Measurements from ENCODE around the gene NRIP1. TPM values are rescaled to one million over a fixed set of nuclear protein-coding genes. Genes with fewer than 3 reads are reported as not detected.

Gene NRIP1
- total RNA-seq, 1 experiment from 2014 or later = 10.4 TPM

DNA sequence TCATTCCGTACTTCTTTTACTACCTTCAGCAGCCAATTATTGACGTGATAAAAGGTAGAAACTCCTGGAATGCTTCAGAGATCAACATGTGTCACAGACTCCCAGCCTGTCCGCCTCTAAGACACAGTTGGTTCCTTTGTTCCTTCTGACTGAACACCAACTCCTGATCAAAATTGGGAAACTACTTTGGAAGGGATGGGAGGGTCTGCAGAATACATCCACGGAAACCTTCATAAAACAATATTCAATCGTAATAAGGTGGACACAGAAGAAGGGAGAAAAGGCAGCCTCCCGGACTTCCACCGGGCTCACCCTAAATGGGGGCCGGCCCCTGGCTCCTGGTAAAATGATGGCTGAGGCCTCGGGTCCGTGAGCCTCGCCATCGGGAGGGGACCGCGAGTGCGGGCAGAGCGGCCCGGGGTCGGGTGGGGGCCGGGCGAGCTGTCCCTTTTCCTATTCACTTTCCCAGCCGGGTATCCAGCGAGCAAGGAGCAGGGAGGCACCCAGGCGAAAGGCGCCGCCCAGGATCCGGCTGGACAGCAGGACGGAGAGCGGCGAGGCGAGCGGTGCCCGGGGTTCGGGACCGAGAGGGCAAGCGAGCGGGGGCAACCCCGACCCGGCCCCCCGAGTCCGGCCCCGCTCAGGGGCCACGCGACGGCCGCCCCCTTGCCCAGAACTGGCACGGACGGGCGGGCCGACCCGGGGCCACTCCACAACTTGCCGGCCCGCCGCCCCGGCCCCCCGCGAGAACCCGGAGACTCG is 805 bp downstream of the NRIP1 start:
- H4K8ac ChIP-seq (replicated peaks; ENCODE audit: insufficient read length, low read depth, low read length) = no peak overlapping the region
- H4K91ac ChIP-seq (ENCODE audit: insufficient read length, low read depth, low read length) = no peak overlapping the region
- H2BK15ac ChIP-seq (ENCODE audit: low read depth, low read length) = no peak overlapping the region
- peak overlapping the region; percentile 68; the same call in 1 of the 2 replicates for H3K14ac ChIP-seq (ENCODE audit: insufficient read depth, low read length)
- H2AK5ac ChIP-seq (ENCODE audit: insufficient read length, low read length) = no peak overlapping the region
- no peak overlapping the region for H4K5ac ChIP-seq (ENCODE audit: insufficient read length, low read depth, low read length)
- Mint-ChIP-seq H3K27me3 (ENCODE audit: low read depth) (peaks cover 30% of the 10 kb centered on the region), H3K36me3 (ENCODE audit: insufficient read depth in 1 of 3, low read depth in 3 of 3) (no peaks in the 10 kb centered on the region; a peak in 1 of 7 replicates), H3K9me3 (no peaks in the 10 kb centered on the region), H3K4me3 (peak overlapping the region; percentile 87 to 94), H3K27ac (peak overlapping the region in 2 of 3 experiments; percentile 67 to 93; a peak in 3 of 7 replicates), H3K4me1 (peaks cover 47 to 48% of the 10 kb centered on the region in 2 experiments)
- no peaks in the 10 kb centered on the region for H4K20me1 ChIP-seq (ENCODE audit: control insufficient read depth, insufficient read depth, insufficient read length)
- H3K27me3 ChIP-seq (ENCODE audit: insufficient read depth, low read length) = peaks cover 3% of the 10 kb centered on the region; the same call in 1 of the 2 replicates
- no peak overlapping the region for H2AFZ ChIP-seq (ENCODE audit: low read length)
- no peak overlapping the region for H3K56ac ChIP-seq (ENCODE audit: insufficient read length, low read depth, low read length)
- TF ChIP-seq, protein P1, sequence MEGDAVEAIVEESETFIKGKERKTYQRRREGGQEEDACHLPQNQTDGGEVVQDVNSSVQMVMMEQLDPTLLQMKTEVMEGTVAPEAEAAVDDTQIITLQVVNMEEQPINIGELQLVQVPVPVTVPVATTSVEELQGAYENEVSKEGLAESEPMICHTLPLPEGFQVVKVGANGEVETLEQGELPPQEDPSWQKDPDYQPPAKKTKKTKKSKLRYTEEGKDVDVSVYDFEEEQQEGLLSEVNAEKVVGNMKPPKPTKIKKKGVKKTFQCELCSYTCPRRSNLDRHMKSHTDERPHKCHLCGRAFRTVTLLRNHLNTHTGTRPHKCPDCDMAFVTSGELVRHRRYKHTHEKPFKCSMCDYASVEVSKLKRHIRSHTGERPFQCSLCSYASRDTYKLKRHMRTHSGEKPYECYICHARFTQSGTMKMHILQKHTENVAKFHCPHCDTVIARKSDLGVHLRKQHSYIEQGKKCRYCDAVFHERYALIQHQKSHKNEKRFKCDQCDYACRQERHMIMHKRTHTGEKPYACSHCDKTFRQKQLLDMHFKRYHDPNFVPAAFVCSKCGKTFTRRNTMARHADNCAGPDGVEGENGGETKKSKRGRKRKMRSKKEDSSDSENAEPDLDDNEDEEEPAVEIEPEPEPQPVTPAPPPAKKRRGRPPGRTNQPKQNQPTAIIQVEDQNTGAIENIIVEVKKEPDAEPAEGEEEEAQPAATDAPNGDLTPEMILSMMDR (conservative IDR thresholded peaks at IDR 0.05) = no peak
- no CpG with 5 or more reads among the region's 58 CpGs for WGBS (ENCODE audit: extremely low coverage, insufficient read length, low lambda C conversion rate)
- peak overlapping the region; percentile 84 for H3K4me2 ChIP-seq (ENCODE audit: insufficient read depth, insufficient read length, low read length)
- no peak overlapping the region for H3K23ac ChIP-seq (ENCODE audit: insufficient read length, low read depth, low read length)
- peaks cover 3% of the 10 kb centered on the region; the same call in 1 of the 2 replicates for H3K79me2 ChIP-seq (ENCODE audit: insufficient read depth, low read length)
- H3K27ac ChIP-seq (ENCODE audit: insufficient read length, low read depth, low read length) = no peak overlapping the region
- H3K23me2 ChIP-seq (ENCODE audit: insufficient read length, low read depth, low read length, poor library complexity, severe bottlenecking) = peaks cover 9% of the 10 kb centered on the region
- no peak overlapping the region for H3T11ph ChIP-seq (ENCODE audit: low read length)
- H2BK120ac ChIP-seq (ENCODE audit: low read depth, low read length, poor library complexity, severe bottlenecking) = no peak overlapping the region
- H2BK20ac ChIP-seq (ENCODE audit: low read depth, low read length, poor library complexity, severe bottlenecking) = no peak overlapping the region
- DNase-seq = peak; percentile 46
- H3K9ac ChIP-seq (ENCODE audit: extremely low read depth, insufficient read length, low read length) = peak overlapping the region; percentile 75
- H3K18ac ChIP-seq (ENCODE audit: insufficient read length, low read depth, low read length) = no peak overlapping the region
- H2BK12ac ChIP-seq (ENCODE audit: insufficient read length, low read depth, low read length) = no peak overlapping the region
- no peaks in the 10 kb centered on the region for H3K9me3 ChIP-seq (ENCODE audit: control insufficient read depth, low read depth, low read length)
- H2BK5ac ChIP-seq (ENCODE audit: insufficient read length, low read length) = no peak overlapping the region
- 0 out of 2 replicates have a peak, but pooled peaks cover 2% of the 10 kb centered on the region for H3K4me1 ChIP-seq (ENCODE audit: insufficient read depth, low read length)
- no peak overlapping the region for H3K4ac ChIP-seq (ENCODE audit: low read depth, low read length)
- no peaks in the 10 kb centered on the region for H3K79me1 ChIP-seq (ENCODE audit: insufficient read depth, low read depth, low read length, poor library complexity, severe bottlenecking)
